GM12878 (cell line): ENCODE results near the gene PSPN. TPM values are rescaled to one million over a fixed set of nuclear protein-coding genes. Genes with fewer than 3 reads are reported as not detected.
A peak's percentile ranks its signal among the peaks of the same experiment; 100 is the strongest.

Source experiments
- ATAC-seq: fragments of 200-7000 bp; cut with Tn5 transposase; 3 replicates; pipeline ENCODE4 v1.9.1; 2020; ENCODE audit warnings: mild to moderate bottlenecking, moderate library complexity
- BruUV-seq: library from RNA; stranded (reverse); fragments of 400-500 nt; replicated peaks from 2 replicates; lab custom pipeline; 2021; lab: Mats Ljungman, UMichigan
- CTCF ChIA-PET: fragments of 300-600 bp; sonication (Branson Sonifier 250); formaldehyde crosslinking; extraction: SDS; loops from one replicate; lab custom pipeline; 2021; ENCODE audit warnings: inconsistent platforms; lab: Yijun Ruan, JAX
- POLR2A ChIA-PET: fragments of 350-600 bp; formaldehyde crosslinking; extraction: SDS; loops from one replicate; lab custom pipeline; 2021; ENCODE audit warnings: inconsistent platforms; lab: Charles Lee
- RAD21 ChIA-PET: fragments of 300-600 bp; sonication (Branson Sonifier 250); formaldehyde crosslinking; loops from one replicate; lab custom pipeline; 2023; ENCODE audit warnings: antibody characterized with exemption; ENCODE audit not compliant: unreplicated experiment; lab: Charles Lee
- SMC1A ChIA-PET: fragments of 300-600 bp; sonication (Branson Sonifier 250); formaldehyde crosslinking; loops from one replicate; lab custom pipeline; 2023; ENCODE audit not compliant: unreplicated experiment, uncharacterized antibody; lab: Charles Lee
- DNase-seq: peaks from one replicate; pipeline ENCODE4 v3.0.0-alpha.2; 2011; ENCODE audit warnings: low read depth, low spot score
- FAIRE-seq: peaks from 3 replicates; lab custom pipeline; 2011; peaks lifted over from hg19 to GRCh38; lab: Jason Lieb, UNC
- H2AFZ ChIP-seq: 2 replicates; pipeline ENCODE4 v1.6.0; 2011; ENCODE audit warnings: low read depth, low read length, control low read depth; ENCODE audit not compliant: control insufficient read depth
- H3K27ac ChIP-seq: 2 replicates; pipeline ENCODE4 v1.5.1; 2011; ENCODE audit warnings: control low read depth; ENCODE audit not compliant: control insufficient read depth, insufficient read depth
- H3K27me3 ChIP-seq, 2 experiments: replicated peaks in 1 of 2; 2 replicates each; pipeline versions ENCODE4 v1.6.0 to v1.6.1; 2011; ENCODE audit warnings: low read length in 1 of 2; ENCODE audit not compliant: control insufficient read depth in 2 of 2, insufficient read depth in 2 of 2
- H3K36me3 ChIP-seq, 2 experiments: 2 replicates each; pipeline ENCODE4 v1.5.1; 2011; ENCODE audit warnings: low read length in 1 of 2; ENCODE audit not compliant: control insufficient read depth in 2 of 2, insufficient read depth in 2 of 2
- H3K4me1 ChIP-seq: 2 replicates; pipeline ENCODE4 v1.6.1; 2011; ENCODE audit warnings: mild to moderate bottlenecking, low read length, moderate library complexity, mixed read lengths; ENCODE audit not compliant: control insufficient read depth, insufficient read depth
- H3K4me2 ChIP-seq: 2 replicates; pipeline ENCODE4 v1.6.0; 2011; ENCODE audit warnings: control low read depth; ENCODE audit not compliant: control insufficient read depth, insufficient read depth
- H3K4me3 ChIP-seq: fragments of 200-600 bp; sonication (generic); 2 replicates; pipeline ENCODE4 v1.5.1; 2016
- H3K79me2 ChIP-seq: 2 replicates; pipeline ENCODE4 v1.6.0; 2011; ENCODE audit warnings: low read length; ENCODE audit not compliant: control insufficient read depth, insufficient read depth
- H3K9ac ChIP-seq: 2 replicates; pipeline ENCODE4 v1.8.0; 2011; ENCODE audit warnings: low read length, control low read depth, mixed read lengths; ENCODE audit not compliant: control insufficient read depth, insufficient read depth
- H3K9me3 ChIP-seq: replicated peaks from 3 replicates; pipeline ENCODE4 v1.5.1; 2011; ENCODE audit warnings: mild to moderate bottlenecking, low read length; ENCODE audit not compliant: control insufficient read depth, insufficient read depth
- H4K20me1 ChIP-seq: 2 replicates; pipeline ENCODE4 v1.6.0; 2011; ENCODE audit not compliant: control insufficient read depth, insufficient read depth
- BRCA1 ChIP-seq: IDR thresholded peaks from 2 replicates; pipeline ENCODE4 v1.6.1; 2011; ENCODE audit warnings: low read depth, low read length, improper control_type of control experiment
- CTCF ChIP-seq, 3 experiments: IDR thresholded peaks in 2 of 3; conservative IDR thresholded peaks in 1 of 3; 2 replicates each; pipeline ENCODE4 v1.5.1; 2011; ENCODE audit warnings: low read depth in 3 of 3, low read length in 3 of 3, mild to moderate bottlenecking in 3 of 3, control low read depth in 2 of 3, moderate library complexity in 2 of 3, inconsistent platforms in 1 of 3, mixed read lengths in 1 of 3; ENCODE audit not compliant: control insufficient read depth in 2 of 3, insufficient read depth in 1 of 3; ENCODE audit errors: extremely low read depth in 1 of 3
- MEF2A ChIP-seq: IDR thresholded peaks from 2 replicates; pipeline ENCODE4 v1.6.1; 2011; ENCODE audit warnings: low read depth, mild to moderate bottlenecking, low read length, moderate library complexity; ENCODE audit not compliant: insufficient read depth
- RAD21 ChIP-seq: IDR thresholded peaks from 2 replicates; pipeline ENCODE4 v1.6.1; 2011; ENCODE audit warnings: mild to moderate bottlenecking, low read depth, low read length, moderate library complexity; ENCODE audit not compliant: insufficient read depth
- SMC3 ChIP-seq: IDR thresholded peaks from 2 replicates; pipeline ENCODE4 v1.6.1; 2011; ENCODE audit warnings: low read length, improper control_type of control experiment, borderline replicate concordance
- WGBS: methylation state at CpG from one replicate; pipeline ENCODE4 v1.1.6; 2016; ENCODE audit warnings: low lambda C conversion rate; ENCODE audit not compliant: insufficient replicate concordance, insufficient coverage; ENCODE audit errors: missing lambda C conversion rate; 5-methylcytosine and 5-hydroxymethylcytosine counted together
- in situ Hi-C: fragments of 300-500 bp; cut with MboI; formaldehyde crosslinking; loops from 9 replicates; pipeline ENCODE4 v1.14.3; 2018; ENCODE audit warnings: mixed read lengths
- intact Hi-C: fragments of 100-400 bp; cut with micrococcal nuclease; formaldehyde crosslinking; loops from one replicate; pipeline ENCODE4 v1.14.2; 2022; ENCODE audit not compliant: unreplicated experiment
- polyA plus RNA-seq, 11 experiments: library from polyadenylated mRNA; depleted of rRNA in 4 of 11; unstranded in 6 of 11; stranded (reverse) in 5 of 11; fragments of >200 nt; fragmentation: Nextera tagmentation in 4 of 11; fragmentation: Illumina TruSeq in 1 of 11; extraction: Ambion mirVana in 4 of 11; extraction: Trizol in 1 of 11; gene quantifications; 1 replicate in 1 of 11; 2 replicates in 10 of 11; pipeline versions ENCODE4 v1.2.1 to v1.2.3, GENCODE V29; 2011 to 2016; ENCODE audit warnings: inconsistent platforms in 2 of 11, missing spikeins in 2 of 11, low read depth in 1 of 11
- total RNA-seq, 4 experiments: library from RNA; depleted of rRNA in 3 of 4; stranded (reverse); fragments of >200 nt in 3 of 4; fragmentation: Illumina TruSeq in 1 of 4; extraction: Trizol in 1 of 4; gene quantifications; 2 replicates each; pipeline versions ENCODE4 v1.2.1 to v1.2.3, GENCODE V29; 2013 to 2021

The PSPN gene
- total and polyA plus RNA-seq, 10 of the 15 experiments (the other 5 are each of a cell fraction or from before 2014, with no cell fraction given): 0.27 to 1.2 (median 0.66) TPM

- no peaks in the 10 kb centered on the region for H3K27me3 ChIP-seq
- intact Hi-C loops: no loop called here
- no peak overlapping the region for H3K4me2 ChIP-seq
- no peaks in the 10 kb centered on the region for H4K20me1 ChIP-seq
- H3K9me3 ChIP-seq: no peaks in the 10 kb centered on the region; the same call in 2 of the 3 replicates
- BruUV-seq: no TSS peak
- DNase-seq: no peak
- no peak for TF ChIP-seq BRCA1
- peak; percentile 8; the same call in 1 of the 2 replicates for TF ChIP-seq SMC3
- TF ChIP-seq CTCF (IDR thresholded peaks at IDR 0.05 in 2 of 3, conservative IDR thresholded peaks at IDR 0.05 in 1 of 3; ENCODE audit: control insufficient read depth in 2 of 3, extremely low read depth in 1 of 3, insufficient read depth in 1 of 3, low read depth in 3 of 3, low read length in 3 of 3): peak in 1 of 3 experiments; percentile 18; a peak in 2 of 6 replicates
- no peak for TF ChIP-seq MEF2A
- peak; percentile 30 for TF ChIP-seq RAD21
- ATAC-seq: no peak
- FAIRE-seq: no peak
- no peak overlapping the region for H3K9ac ChIP-seq
- no peaks in the 10 kb centered on the region for H3K4me1 ChIP-seq
- 32% methylated on average over 4 of the region's 4 CpGs for WGBS
- CTCF ChIA-PET: interaction anchor here (0.6 to 3.4 kb wide), 11 partner anchors 14 to 1065 kb away, joined by 3 to 19 read pairs (median 3); partner anchors contain the start of gene ACER1
- H2AFZ ChIP-seq: no peak overlapping the region
- no peak overlapping the region for H3K27ac ChIP-seq
- RAD21 ChIA-PET: interaction anchor here (0.8 kb wide), 1 partner anchor 550 kb away, joined by 4 read pairs; no protein-coding TSS in a partner anchor
- H3K79me2 ChIP-seq: no peaks in the 10 kb centered on the region
- SMC1A ChIA-PET: interaction anchor here (0.6 kb wide), 1 partner anchor 21 kb away, joined by 3 read pairs; the partner anchor contains the start of gene ACER1
- no peak overlapping the region for H3K4me3 ChIP-seq
- in situ Hi-C loops: no loop called here
- H3K36me3 ChIP-seq: no peaks in the 10 kb centered on the region
- POLR2A ChIA-PET: interaction anchor here (0.6 kb wide), 3 partner anchors 14 to 993 kb away, joined by 3 to 7 read pairs (median 3); no protein-coding TSS in a partner anchor
Observed at GRCh38 chr19:6354098-6354674, 21.5 kb downstream of the PSPN start.
